HG03442 (cell line): ENCODE measurements around the gene ZNF618.

Experiments
- ATAC-seq: cut with Tn5 transposase; IDR thresholded peaks from one replicate; pipeline ENCODE4 v1.9.1; 2021; ENCODE audit warnings: mild to moderate bottlenecking, moderate library complexity; ENCODE audit not compliant: unreplicated experiment

ZNF618 gene

GRCh38 chr9:114054191-114054690 lies 178.1 kb downstream of the ZNF618 start:
- no peak for ATAC-seq

- no peak for ATAC-seq
Measured at GRCh38 chr9:114055061-114055460, 179.0 kb downstream of the ZNF618 start.

DNA sequence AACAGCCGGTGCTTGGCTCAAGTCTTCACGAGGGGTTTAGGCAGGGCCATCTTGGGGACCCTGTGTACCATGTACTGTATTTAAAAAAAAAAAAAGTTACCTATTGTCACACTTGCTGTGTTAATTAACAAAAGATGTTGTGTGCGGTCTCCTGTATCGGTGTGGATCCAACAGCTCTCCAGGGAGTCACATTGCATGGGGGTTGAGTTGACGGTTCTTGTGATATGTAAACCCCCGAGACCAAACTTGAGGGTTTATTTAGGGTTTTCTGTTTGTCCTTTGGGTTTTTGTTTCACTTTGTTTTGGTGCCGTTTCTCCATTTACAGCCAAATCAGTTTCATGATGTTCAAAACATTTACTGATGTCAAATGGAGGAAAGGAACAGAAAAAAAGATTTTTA lies 179.8 kb downstream of the ZNF618 start:
- no peak for ATAC-seq

DNA sequence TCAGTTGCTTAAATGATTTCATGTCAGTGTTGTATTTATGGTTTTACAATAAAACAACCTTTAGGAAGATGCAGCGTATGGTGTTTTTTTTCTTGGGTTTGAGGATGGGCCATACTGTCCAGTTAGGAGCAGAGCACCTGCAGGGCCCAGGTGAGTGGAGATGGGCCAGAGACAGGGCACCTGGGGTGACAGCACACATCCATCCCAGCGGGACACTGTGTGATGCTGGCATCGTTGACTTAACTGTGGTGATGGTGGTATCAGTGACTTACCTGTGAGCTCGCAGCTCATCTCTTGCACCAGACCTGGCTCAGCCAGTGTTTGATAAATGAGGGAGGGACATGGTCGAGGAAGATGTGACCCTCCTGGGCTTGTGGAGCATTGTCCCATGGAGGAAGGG lies 180.4 kb downstream of the ZNF618 start:
- no peak for ATAC-seq

DNA sequence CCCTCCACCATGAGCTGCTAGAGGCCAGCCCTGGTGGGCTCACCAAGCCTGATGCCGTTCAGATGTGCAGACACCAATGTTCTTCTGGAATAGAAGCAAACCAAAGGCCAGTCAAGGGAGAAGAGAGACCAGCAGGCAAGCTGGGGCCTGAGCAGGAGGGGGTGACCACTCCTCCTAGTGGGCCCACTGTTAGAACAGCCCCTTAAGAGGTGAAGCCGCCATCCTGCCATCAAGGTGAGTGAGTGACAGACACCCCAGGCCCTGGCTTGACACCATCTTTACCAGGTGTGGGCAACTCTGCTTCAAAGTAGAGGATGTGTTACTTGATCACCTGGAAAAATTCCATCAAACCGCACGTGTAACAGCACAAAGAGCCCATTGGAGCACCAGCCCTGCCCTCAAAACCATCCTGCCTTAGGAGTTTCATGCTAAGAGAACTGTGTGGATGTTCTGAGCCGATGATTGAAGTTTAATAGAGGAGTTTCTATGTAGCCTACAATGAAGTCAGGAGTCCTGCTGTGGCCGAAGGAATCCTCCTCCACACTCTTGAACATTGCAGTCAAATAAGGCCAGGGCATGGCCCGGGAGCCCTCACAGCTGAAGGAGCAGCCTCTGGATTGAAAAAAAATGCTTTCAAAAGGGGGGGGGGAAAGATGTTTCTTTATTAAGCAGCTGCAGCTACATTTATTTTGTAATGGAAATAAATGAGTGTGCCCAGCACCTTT lies 181.2 kb downstream of the ZNF618 start:
- ATAC-seq, result no peak

GRCh38 chr9:114058688-114059046 lies 182.6 kb downstream of the ZNF618 start:
- no peak for ATAC-seq

GRCh38 chr9:114059047-114059803 lies 183.1 kb downstream of the ZNF618 start:
- ATAC-seq, result no peak

DNA sequence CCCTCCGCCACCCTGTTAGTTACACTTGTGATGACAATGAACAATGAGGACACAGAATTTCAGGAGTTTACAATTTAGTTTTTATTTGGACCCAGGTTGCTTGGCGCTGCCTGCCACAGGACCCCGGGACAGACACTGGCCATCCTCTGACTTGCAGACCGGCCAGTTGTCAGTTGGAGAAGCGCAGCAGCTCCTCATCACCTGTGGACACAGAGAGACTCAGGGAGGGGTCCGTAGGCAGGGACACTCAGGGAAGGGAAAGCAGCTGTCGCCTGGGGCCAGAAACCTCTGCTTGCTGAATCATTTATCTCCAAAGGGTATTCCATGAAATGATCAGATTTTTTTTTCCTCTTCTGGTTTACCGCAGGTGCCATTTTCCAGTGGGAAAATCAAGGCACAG lies 184.0 kb downstream of the ZNF618 start:
- ATAC-seq, result no peak

- no peak for ATAC-seq
Measured at GRCh38 chr9:114060711-114061110, 184.6 kb downstream of the ZNF618 start.

DNA sequence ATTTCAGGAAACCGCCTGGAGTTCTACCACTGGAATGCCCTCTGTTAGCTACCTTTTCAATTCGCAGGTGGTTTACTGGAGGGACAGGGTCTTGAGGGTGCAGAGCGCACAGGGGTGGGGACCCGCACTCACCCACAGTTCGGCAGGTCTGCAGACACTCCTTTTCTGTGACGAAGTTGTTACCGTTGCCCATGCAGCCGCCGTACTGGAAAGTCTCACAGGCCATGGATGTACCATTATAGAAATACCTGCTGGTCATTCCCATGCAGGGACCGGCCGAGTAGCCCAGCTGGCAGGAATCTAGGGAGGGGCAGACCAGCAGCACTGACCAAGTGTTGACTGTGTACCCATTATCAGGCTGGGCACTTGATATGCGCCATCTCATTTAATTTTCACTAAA lies 185.2 kb downstream of the ZNF618 start:
- no peak for ATAC-seq

GRCh38 chr9:114061830-114062474 lies 185.8 kb downstream of the ZNF618 start:
- no peak for ATAC-seq

- no peak for ATAC-seq
Measured at GRCh38 chr9:114065304-114065703, 189.2 kb downstream of the ZNF618 start.

- no peak for ATAC-seq
Measured at GRCh38 chr9:114069476-114070187, 193.5 kb downstream of the ZNF618 start.

GRCh38 chr9:114070188-114071103 lies 194.3 kb downstream of the ZNF618 start:
- ATAC-seq, result no peak

GRCh38 chr9:114071197-114071795 lies 195.2 kb downstream of the ZNF618 start:
- no peak for ATAC-seq

- ATAC-seq, result no peak
Measured at GRCh38 chr9:114072184-114073140, 196.4 kb downstream of the ZNF618 start.

GRCh38 chr9:114075602-114076001 lies 199.5 kb downstream of the ZNF618 start:
- ATAC-seq, result no peak
